Uterus (tissue), 4 donors: Measurements from ENCODE around the gene EVL. TPM values are rescaled to one million over a fixed set of nuclear protein-coding genes. Genes with fewer than 3 reads are reported as not detected.

ENCODE experiments used
- DNase-seq, 2 donors: peaks; one replicate each; pipeline ENCODE4 v3.0.0-alpha.2; 2019 to 2020
- H3K27ac ChIP-seq, 2 donors: fragments of 200-600 bp; sonication (generic); 1 replicate in 1 of 2; 2 replicates in 1 of 2; pipeline ENCODE4 v1.5.1; 2016 to 2018
- H3K27me3 ChIP-seq, 2 donors: fragments of 200-600 bp; sonication (generic); one replicate each; pipeline ENCODE4 v1.5.1; 2018 to 2019; ENCODE audit warnings: control low read depth in 1 of 2
- H3K36me3 ChIP-seq, 2 donors: fragments of 200-600 bp; sonication (generic); one replicate each; pipeline ENCODE4 v1.5.1; 2019; ENCODE audit warnings: control low read depth in 1 of 2
- H3K4me1 ChIP-seq, 2 donors: fragments of 200-600 bp; sonication (generic); one replicate each; pipeline ENCODE4 v1.5.1; 2018 to 2019; ENCODE audit warnings: control low read depth in 1 of 2
- H3K4me3 ChIP-seq, 2 donors: fragments of 200-600 bp; sonication (generic); 1 replicate in 1 of 2; 2 replicates in 1 of 2; pipeline ENCODE4 v1.5.1; 2018 to 2019; ENCODE audit warnings: mild to moderate bottlenecking in 1 of 2
- H3K9me3 ChIP-seq, 2 donors: fragments of 200-600 bp; sonication (generic); one replicate each; pipeline ENCODE4 v1.5.1; 2019; ENCODE audit warnings: control low read depth in 1 of 2
- CTCF ChIP-seq, 4 experiments: fragments of 200-600 bp in 2 of 4; fragments of 450-650 bp in 2 of 4; sonication (generic) in 2 of 4; IDR thresholded peaks; one replicate each; pipeline ENCODE4 v1.5.1; 2016 to 2019; ENCODE audit warnings: antibody characterized with exemption in 4 of 4, mild to moderate bottlenecking in 2 of 4, moderate library complexity in 1 of 4
- POLR2A ChIP-seq, 2 donors: fragments of 450-650 bp; IDR thresholded peaks; one replicate each; pipeline ENCODE4 v1.6.1; 2016; ENCODE audit warnings: antibody characterized with exemption in 2 of 2, mild to moderate bottlenecking in 1 of 2, moderate library complexity in 1 of 2
- intact Hi-C: fragments of 100-400 bp; cut with DNase I; formaldehyde crosslinking; loops from one replicate; pipeline ENCODE4 v1.15.1; 2023; ENCODE audit warnings: low total_unique reads
- total RNA-seq, 4 donors: library from RNA; depleted of rRNA in 3 of 4; stranded (reverse); fragments of >200 nt in 3 of 4; gene quantifications; one replicate each; pipeline versions ENCODE4 v1.1.0 to v1.2.4, GENCODE V29; 2014 to 2023
- donor health status: DM: yes; HTN: yes; CAD: no.

EVL gene
- total RNA-seq, 4 donors from 2014 or later = 22.1 to 133 (median 67.5) TPM

- TF ChIP-seq CTCF (IDR thresholded peaks at IDR 0.05) (no peak), POLR2A (IDR thresholded peaks at IDR 0.05) (no peak)
- DNase-seq = no peak
- no peaks in the 10 kb centered on the region for H3K9me3 ChIP-seq
- peaks cover 0 to 14% of the 10 kb centered on the region in 2 donors for H3K27me3 ChIP-seq
- H3K27ac ChIP-seq = no peak overlapping the region
- peak overlapping the region in 1 of 2 donors; percentile 17 for H3K4me3 ChIP-seq
- intact Hi-C loops = no loop called here
- H3K4me1 ChIP-seq = peaks cover 0 to 9% of the 10 kb centered on the region in 2 donors
- H3K36me3 ChIP-seq = no peaks in the 10 kb centered on the region
Measured at GRCh38 chr14:100158566-100159093, 93.4 kb downstream of the EVL start.

GRCh38 chr14:100159094-100159864 is 94.1 kb downstream of the EVL start, which contains the start of gene DEGS2:
TSS of gene DEGS2 (minus strand) at chr14:100159645. CDS start at chr14:100159587, 58 bp downstream.
- Histone ChIP-seq H3K36me3 (no peaks in the 10 kb centered on the region), H3K4me1 (peaks cover 0 to 9% of the 10 kb centered on the region in 2 donors), H3K27ac (no peak within 1 kb of the TSS), H3K4me3 (peak within 1 kb of the TSS in 1 of 2 donors; percentile 17), H3K9me3 (no peaks in the 10 kb centered on the region), H3K27me3 (peaks cover 0 to 14% of the 10 kb centered on the region in 2 donors)
- TF ChIP-seq POLR2A (IDR thresholded peaks at IDR 0.05) (no peak), CTCF (IDR thresholded peaks at IDR 0.05) (no peak)
- no peak for DNase-seq
- intact Hi-C loops = no loop called here

- Histone ChIP-seq H3K27ac (no peak overlapping the region), H3K36me3 (no peaks in the 10 kb centered on the region), H3K4me3 (peak overlapping the region in 1 of 2 donors; percentile 17), H3K27me3 (peaks cover 0 to 14% of the 10 kb centered on the region in 2 donors), H3K9me3 (no peaks in the 10 kb centered on the region), H3K4me1 (peaks cover 0 to 9% of the 10 kb centered on the region in 2 donors)
- no peak for DNase-seq
- no peak for TF ChIP-seq POLR2A (IDR thresholded peaks at IDR 0.05)
- TF ChIP-seq CTCF (IDR thresholded peaks at IDR 0.05) = no peak
- intact Hi-C loops = no loop called here
Measured at GRCh38 chr14:100159865-100160533, 94.8 kb downstream of the EVL start.

- TF ChIP-seq POLR2A (IDR thresholded peaks at IDR 0.05) = no peak
- no peak for TF ChIP-seq CTCF (IDR thresholded peaks at IDR 0.05)
- Histone ChIP-seq H3K27me3 (peaks cover 0 to 14% of the 10 kb centered on the region in 2 donors), H3K36me3 (no peaks in the 10 kb centered on the region), H3K4me1 (peaks cover 0 to 9% of the 10 kb centered on the region in 2 donors), H3K9me3 (no peaks in the 10 kb centered on the region), H3K4me3 (no peak overlapping the region), H3K27ac (no peak overlapping the region)
- no peak for DNase-seq
- intact Hi-C loops = no loop called here
Measured at GRCh38 chr14:100160534-100160916, 95.3 kb downstream of the EVL start.

GRCh38 chr14:100165376-100165775 is 100.2 kb downstream of the EVL start:
- H3K27ac ChIP-seq = peak overlapping the region; percentile 62 to 64
- DNase-seq = no peak
- no peaks in the 10 kb centered on the region for H3K36me3 ChIP-seq
- peaks cover 0 to 2% of the 10 kb centered on the region in 2 donors for H3K27me3 ChIP-seq
- no peak overlapping the region for H3K4me3 ChIP-seq
- H3K4me1 ChIP-seq = no peaks in the 10 kb centered on the region
- intact Hi-C loops = no loop called here
- no peaks in the 10 kb centered on the region for H3K9me3 ChIP-seq
- TF ChIP-seq CTCF (IDR thresholded peaks at IDR 0.05) = peak in 2 of 4 experiments; percentile 11 to 21
- TF ChIP-seq POLR2A (IDR thresholded peaks at IDR 0.05) = no peak
